DND-41 (cell line): ENCODE results near the gene ZMIZ2.

Experiments used
- ATAC-seq: fragments of 200-7000 bp; cut with Tn5 transposase; 3 replicates; pipeline ENCODE4 v1.9.1; 2021; ENCODE audit warnings: low read depth; ENCODE audit not compliant: insufficient read depth
- DNase-seq: peaks from one replicate; pipeline ENCODE4 v3.0.0-alpha.2; 2020
- H2AFZ ChIP-seq: 2 replicates; pipeline ENCODE4 v1.6.0; 2012; ENCODE audit warnings: low read depth, low read length
- H3K27ac ChIP-seq: 2 replicates; pipeline ENCODE4 v1.5.1; 2012; ENCODE audit warnings: low read length, inconsistent platforms
- H3K27me3 ChIP-seq: fragments of 200-600 bp; sonication (generic); 2 replicates; pipeline ENCODE4 v1.6.0; 2012; ENCODE audit warnings: low read length, mild to moderate bottlenecking, inconsistent platforms; ENCODE audit not compliant: insufficient read depth, poor library complexity
- H3K36me3 ChIP-seq: 2 replicates; pipeline ENCODE4 v1.5.1; 2012; ENCODE audit warnings: low read length, inconsistent platforms; ENCODE audit not compliant: insufficient read depth
- H3K4me1 ChIP-seq: 2 replicates; pipeline ENCODE4 v1.5.1; 2012; ENCODE audit warnings: mild to moderate bottlenecking, low read length; ENCODE audit not compliant: insufficient read depth
- H3K4me2 ChIP-seq: 2 replicates; pipeline ENCODE4 v1.6.0; 2012; ENCODE audit warnings: mild to moderate bottlenecking, moderate library complexity, low read length, inconsistent platforms; ENCODE audit not compliant: insufficient read depth
- H3K4me3 ChIP-seq, 2 experiments: fragments of 200-600 bp in 1 of 2; shearing (Covaris generic) in 1 of 2; 2 replicates each; pipeline ENCODE4 v1.5.1; 2012 to 2016; ENCODE audit warnings: inconsistent platforms in 2 of 2, low read length in 2 of 2, mild to moderate bottlenecking in 2 of 2, low read depth in 1 of 2, moderate library complexity in 1 of 2
- H3K79me2 ChIP-seq: 2 replicates; pipeline ENCODE4 v1.6.0; 2012; ENCODE audit warnings: low read length, inconsistent platforms; ENCODE audit not compliant: insufficient read depth
- H3K9ac ChIP-seq: 2 replicates; pipeline ENCODE4 v1.6.0; 2012; ENCODE audit warnings: low read depth, mild to moderate bottlenecking, inconsistent platforms, low read length, moderate library complexity
- H3K9me3 ChIP-seq: 2 replicates; pipeline ENCODE4 v1.5.1; 2012; ENCODE audit warnings: low read length, moderate library complexity, mild to moderate bottlenecking, inconsistent platforms; ENCODE audit not compliant: insufficient read depth, severe bottlenecking
- H4K20me1 ChIP-seq: 2 replicates; pipeline ENCODE4 v1.6.0; 2012; ENCODE audit warnings: low read length; ENCODE audit not compliant: insufficient read depth
- CTCF ChIP-seq: IDR thresholded peaks from 2 replicates; pipeline ENCODE4 v1.5.1; 2012; ENCODE audit warnings: borderline replicate concordance, low read length, moderate library complexity, mild to moderate bottlenecking; ENCODE audit not compliant: poor library complexity, severe bottlenecking; ENCODE audit errors: extremely low read depth
- EZH2 ChIP-seq: IDR thresholded peaks from 3 replicates; pipeline ENCODE4 v1.6.1; 2012; ENCODE audit warnings: borderline replicate concordance, low read depth, mild to moderate bottlenecking, moderate library complexity, low read length, inconsistent platforms; ENCODE audit not compliant: severe bottlenecking

The ZMIZ2 gene

GRCh38 chr7:44736896-44737295, 11.8 kb upstream of the ZMIZ2 start:
- no peak for TF ChIP-seq CTCF
- TF ChIP-seq EZH2: no peak
- H3K4me3 ChIP-seq: no peak overlapping the region
- H3K27me3 ChIP-seq: no peaks in the 10 kb centered on the region
- ATAC-seq (no peak), DNase-seq (no peak)
- no peak overlapping the region for H3K27ac ChIP-seq
- H3K9me3 ChIP-seq: no peaks in the 10 kb centered on the region
- H3K4me2 ChIP-seq: no peak overlapping the region
- H2AFZ ChIP-seq: no peak overlapping the region
- H3K4me1 ChIP-seq: no peaks in the 10 kb centered on the region
- H3K9ac ChIP-seq: no peak overlapping the region
- H3K79me2 ChIP-seq: no peaks in the 10 kb centered on the region
- H4K20me1 ChIP-seq: no peaks in the 10 kb centered on the region
- H3K36me3 ChIP-seq: no peaks in the 10 kb centered on the region

- Histone ChIP-seq H3K4me1 (no peaks in the 10 kb centered on the region), H2AFZ (no peak overlapping the region), H3K36me3 (no peaks in the 10 kb centered on the region), H3K79me2 (no peaks in the 10 kb centered on the region), H3K4me2 (no peak overlapping the region), H3K27ac (no peak overlapping the region), H3K9me3 (no peaks in the 10 kb centered on the region), H3K9ac (no peak overlapping the region), H3K4me3 (no peak overlapping the region), H4K20me1 (no peaks in the 10 kb centered on the region), H3K27me3 (no peaks in the 10 kb centered on the region)
- DNase-seq (no peak), ATAC-seq (no peak)
- TF ChIP-seq CTCF (no peak), EZH2 (no peak)
Observed at GRCh38 chr7:44738051-44738723, 10.5 kb upstream of the ZMIZ2 start.

- no peaks in the 10 kb centered on the region for H3K36me3 ChIP-seq
- H3K4me2 ChIP-seq: no peak overlapping the region
- H3K4me3 ChIP-seq: no peak overlapping the region
- no peaks in the 10 kb centered on the region for H3K9me3 ChIP-seq
- H3K79me2 ChIP-seq: no peaks in the 10 kb centered on the region
- ATAC-seq (no peak), DNase-seq (no peak)
- TF ChIP-seq EZH2: no peak
- no peak for TF ChIP-seq CTCF
- no peaks in the 10 kb centered on the region for H3K4me1 ChIP-seq
- H2AFZ ChIP-seq: no peak overlapping the region
- H3K27me3 ChIP-seq: no peaks in the 10 kb centered on the region
- no peaks in the 10 kb centered on the region for H4K20me1 ChIP-seq
- no peak overlapping the region for H3K27ac ChIP-seq
- H3K9ac ChIP-seq: no peak overlapping the region
Observed at GRCh38 chr7:44738876-44739665, 9.6 kb upstream of the ZMIZ2 start.
